LoVo (cell line): Measurements from ENCODE around the gene SRRT.
"Not testable (repeated sequence)": the region's sequence is repeated elsewhere in the genome, so short reads cannot be mapped to it uniquely, and the experiment has no call there.

Source experiments
- DNase-seq: peaks from one replicate; pipeline ENCODE4 v3.0.0-alpha.2; 2016; ENCODE audit warnings: low spot score

The SRRT gene

GRCh38 chr7:100929808-100930174 lies 54.9 kb downstream of the SRRT start:
- no peak for DNase-seq

DNA sequence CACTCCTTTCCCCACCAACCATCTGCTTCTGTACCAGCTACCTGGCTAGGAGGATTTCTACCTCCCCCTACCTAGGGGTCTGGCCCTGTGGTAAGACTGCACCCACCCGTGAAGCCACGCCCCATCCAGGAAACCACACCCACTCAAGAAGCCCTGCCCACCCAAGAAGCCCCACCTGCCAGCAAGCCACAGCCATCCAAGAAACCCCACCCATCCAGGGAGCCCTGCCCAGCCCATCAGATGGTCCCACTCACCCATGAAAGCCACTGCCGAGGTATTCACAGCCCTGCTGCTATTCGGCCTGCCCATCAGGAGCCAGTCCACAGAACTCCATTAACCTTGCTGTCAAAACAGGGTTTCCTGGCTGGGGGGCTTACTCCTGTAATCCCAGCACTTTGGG lies 58.8 kb downstream of the SRRT start:
- DNase-seq = no peak

DNA sequence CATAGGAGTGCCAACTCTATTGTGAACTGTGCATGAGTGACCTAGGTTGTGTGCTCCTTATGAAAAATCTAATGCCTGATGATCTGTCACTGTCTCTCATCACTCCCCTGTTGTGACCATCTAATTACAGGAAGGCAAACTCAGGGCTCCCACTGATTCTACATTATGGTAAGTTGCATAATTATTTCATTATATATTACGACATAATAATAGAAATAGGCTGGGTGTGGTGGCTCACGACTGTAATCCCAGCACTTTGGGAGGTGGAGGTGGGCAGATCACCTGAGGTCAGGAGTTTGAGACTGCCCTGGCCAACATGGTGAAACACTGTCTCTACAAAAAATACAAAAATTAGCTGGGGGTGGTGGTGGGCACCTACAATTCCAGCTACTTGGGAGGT lies 60.5 kb downstream of the SRRT start:
- DNase-seq = not testable (repeated sequence)

- DNase-seq = not testable (repeated sequence)
These were observed 61.3 kb downstream of the SRRT start for GRCh38 chr7:100936167-100936566.
